ENCODE results near the gene DOK7.
"Not testable (repeated sequence)": the region's sequence is repeated elsewhere in the genome, so short reads cannot be mapped to it uniquely, and the experiment has no call there.

DOK7 gene

GRCh38 chr4:3502941-3503936 lies 40.1 kb downstream of the DOK7 start:
- Histone ChIP-seq H3K4me3 (ENCODE audit: low read depth, low read length) (no peak overlapping the region), H3K4me1 (ENCODE audit: control insufficient read depth, insufficient read depth, low read length) (no peaks in the 10 kb centered on the region), H3K36me3 (ENCODE audit: control insufficient read depth, insufficient read depth, low read length) (peaks cover 32% of the 10 kb centered on the region), H3K27ac (ENCODE audit: low read depth, low read length) (no peak overlapping the region), H3K27me3 (ENCODE audit: control insufficient read depth, insufficient read depth, low read length) (peaks cover 10% of the 10 kb centered on the region; the same call in 1 of the 2 replicates), H3K9me3 (ENCODE audit: control insufficient read depth, insufficient read depth, low read length) (no peaks in the 10 kb centered on the region), H3K9ac (ENCODE audit: low read depth, low read length) (no peak overlapping the region)

- no peaks in the 10 kb centered on the region for H3K9me3 ChIP-seq (ENCODE audit: control insufficient read depth, insufficient read depth, low read length)
- H3K4me3 ChIP-seq (ENCODE audit: low read depth, low read length): no peak overlapping the region
- no peak overlapping the region for H3K9ac ChIP-seq (ENCODE audit: low read depth, low read length)
- no peaks in the 10 kb centered on the region for H3K4me1 ChIP-seq (ENCODE audit: control insufficient read depth, insufficient read depth, low read length)
- H3K36me3 ChIP-seq (ENCODE audit: control insufficient read depth, insufficient read depth, low read length): peaks cover 47% of the 10 kb centered on the region
- peaks cover 5% of the 10 kb centered on the region; the same call in 1 of the 2 replicates for H3K27me3 ChIP-seq (ENCODE audit: control insufficient read depth, insufficient read depth, low read length)
- H3K27ac ChIP-seq (ENCODE audit: low read depth, low read length): no peak overlapping the region
Measured at GRCh38 chr4:3505231-3505630, 42.1 kb downstream of the DOK7 start.

GRCh38 chr4:3508542-3508941 lies 45.4 kb downstream of the DOK7 start:
- Histone ChIP-seq H3K27me3 (ENCODE audit: control insufficient read depth, insufficient read depth, low read length) (no peaks in the 10 kb centered on the region), H3K9ac (ENCODE audit: low read depth, low read length) (no peak overlapping the region), H3K4me1 (ENCODE audit: control insufficient read depth, insufficient read depth, low read length) (no peaks in the 10 kb centered on the region), H3K27ac (ENCODE audit: low read depth, low read length) (no peak overlapping the region), H3K4me3 (ENCODE audit: low read depth, low read length) (no peak overlapping the region), H3K36me3 (ENCODE audit: control insufficient read depth, insufficient read depth, low read length) (peaks cover 70% of the 10 kb centered on the region), H3K9me3 (ENCODE audit: control insufficient read depth, insufficient read depth, low read length) (no peaks in the 10 kb centered on the region)

- H3K36me3 ChIP-seq (ENCODE audit: control insufficient read depth, insufficient read depth, low read length): peaks cover 79% of the 10 kb centered on the region
- H3K9me3 ChIP-seq (ENCODE audit: control insufficient read depth, insufficient read depth, low read length): no peaks in the 10 kb centered on the region
- no peaks in the 10 kb centered on the region for H3K4me1 ChIP-seq (ENCODE audit: control insufficient read depth, insufficient read depth, low read length)
- no peak overlapping the region for H3K9ac ChIP-seq (ENCODE audit: low read depth, low read length)
- no peaks in the 10 kb centered on the region for H3K27me3 ChIP-seq (ENCODE audit: control insufficient read depth, insufficient read depth, low read length)
- H3K27ac ChIP-seq (ENCODE audit: low read depth, low read length): no peak overlapping the region
- no peak overlapping the region for H3K4me3 ChIP-seq (ENCODE audit: low read depth, low read length)
Measured at GRCh38 chr4:3510481-3510880, 47.4 kb downstream of the DOK7 start.

- Histone ChIP-seq H3K9ac (ENCODE audit: low read depth, low read length) (no peak overlapping the region), H3K4me3 (ENCODE audit: low read depth, low read length) (no peak overlapping the region), H3K27ac (ENCODE audit: low read depth, low read length) (no peak overlapping the region), H3K9me3 (ENCODE audit: control insufficient read depth, insufficient read depth, low read length) (no peaks in the 10 kb centered on the region), H3K36me3 (ENCODE audit: control insufficient read depth, insufficient read depth, low read length) (peaks cover 77% of the 10 kb centered on the region), H3K4me1 (ENCODE audit: control insufficient read depth, insufficient read depth, low read length) (no peaks in the 10 kb centered on the region), H3K27me3 (ENCODE audit: control insufficient read depth, insufficient read depth, low read length) (no peaks in the 10 kb centered on the region)
Measured at GRCh38 chr4:3511187-3511586, 48.1 kb downstream of the DOK7 start.

GRCh38 chr4:3511601-3512000 lies 48.5 kb downstream of the DOK7 start:
- peaks cover 80% of the 10 kb centered on the region for H3K36me3 ChIP-seq (ENCODE audit: control insufficient read depth, insufficient read depth, low read length)

GRCh38 chr4:3512279-3512678 lies 49.2 kb downstream of the DOK7 start:
- no peaks in the 10 kb centered on the region for H3K27me3 ChIP-seq (ENCODE audit: control insufficient read depth, insufficient read depth, low read length)
- H3K36me3 ChIP-seq (ENCODE audit: control insufficient read depth, insufficient read depth, low read length): peaks cover 80% of the 10 kb centered on the region
- H3K9me3 ChIP-seq (ENCODE audit: control insufficient read depth, insufficient read depth, low read length): no peaks in the 10 kb centered on the region
- H3K9ac ChIP-seq (ENCODE audit: low read depth, low read length): no peak overlapping the region
- H3K4me3 ChIP-seq (ENCODE audit: low read depth, low read length): no peak overlapping the region
- H3K4me1 ChIP-seq (ENCODE audit: control insufficient read depth, insufficient read depth, low read length): no peaks in the 10 kb centered on the region
- no peak overlapping the region for H3K27ac ChIP-seq (ENCODE audit: low read depth, low read length)

More at GRCh38 chr4:3511601-3512000, 48.5 kb downstream of the DOK7 start:
- H3K27ac ChIP-seq (ENCODE audit: low read depth, low read length); H3K4me3 ChIP-seq (ENCODE audit: low read depth, low read length); H3K27me3 ChIP-seq (ENCODE audit: control insufficient read depth, insufficient read depth, low read length); H3K4me1 ChIP-seq (ENCODE audit: control insufficient read depth, insufficient read depth, low read length); H3K9me3 ChIP-seq (ENCODE audit: control insufficient read depth, insufficient read depth, low read length); H3K9ac ChIP-seq (ENCODE audit: low read depth, low read length): not testable (repeated sequence)

GRCh38 chr4:3512719-3513118 lies 49.6 kb downstream of the DOK7 start:
- Histone ChIP-seq H3K4me1 (ENCODE audit: control insufficient read depth, insufficient read depth, low read length) (no peaks in the 10 kb centered on the region), H3K27me3 (ENCODE audit: control insufficient read depth, insufficient read depth, low read length) (no peaks in the 10 kb centered on the region), H3K9me3 (ENCODE audit: control insufficient read depth, insufficient read depth, low read length) (no peaks in the 10 kb centered on the region), H3K36me3 (ENCODE audit: control insufficient read depth, insufficient read depth, low read length) (peaks cover 80% of the 10 kb centered on the region), H3K4me3 (ENCODE audit: low read depth, low read length) (no peak overlapping the region), H3K27ac (ENCODE audit: low read depth, low read length) (no peak overlapping the region), H3K9ac (ENCODE audit: low read depth, low read length) (no peak overlapping the region)

- Histone ChIP-seq H3K9me3 (ENCODE audit: control insufficient read depth, insufficient read depth, low read length) (no peaks in the 10 kb centered on the region), H3K36me3 (ENCODE audit: control insufficient read depth, insufficient read depth, low read length) (peaks cover 82% of the 10 kb centered on the region), H3K4me1 (ENCODE audit: control insufficient read depth, insufficient read depth, low read length) (no peaks in the 10 kb centered on the region), H3K4me3 (ENCODE audit: low read depth, low read length) (no peak overlapping the region), H3K27ac (ENCODE audit: low read depth, low read length) (no peak overlapping the region), H3K27me3 (ENCODE audit: control insufficient read depth, insufficient read depth, low read length) (no peaks in the 10 kb centered on the region), H3K9ac (ENCODE audit: low read depth, low read length) (no peak overlapping the region)
Measured at GRCh38 chr4:3513807-3514206, 50.7 kb downstream of the DOK7 start.

GRCh38 chr4:3514221-3514780 lies 51.2 kb downstream of the DOK7 start:
- H3K36me3 ChIP-seq (ENCODE audit: control insufficient read depth, insufficient read depth, low read length): peaks cover 84% of the 10 kb centered on the region
- H3K9ac ChIP-seq (ENCODE audit: low read depth, low read length): no peak overlapping the region
- H3K27me3 ChIP-seq (ENCODE audit: control insufficient read depth, insufficient read depth, low read length): no peaks in the 10 kb centered on the region
- no peaks in the 10 kb centered on the region for H3K9me3 ChIP-seq (ENCODE audit: control insufficient read depth, insufficient read depth, low read length)
- no peak overlapping the region for H3K4me3 ChIP-seq (ENCODE audit: low read depth, low read length)
- no peaks in the 10 kb centered on the region for H3K4me1 ChIP-seq (ENCODE audit: control insufficient read depth, insufficient read depth, low read length)
- no peak overlapping the region for H3K27ac ChIP-seq (ENCODE audit: low read depth, low read length)

GRCh38 chr4:3514806-3515501 lies 51.8 kb downstream of the DOK7 start:
- H3K27me3 ChIP-seq (ENCODE audit: control insufficient read depth, insufficient read depth, low read length): no peaks in the 10 kb centered on the region
- H3K4me3 ChIP-seq (ENCODE audit: low read depth, low read length): no peak overlapping the region
- no peaks in the 10 kb centered on the region for H3K9me3 ChIP-seq (ENCODE audit: control insufficient read depth, insufficient read depth, low read length)
- H3K36me3 ChIP-seq (ENCODE audit: control insufficient read depth, insufficient read depth, low read length): peaks cover 87% of the 10 kb centered on the region
- H3K27ac ChIP-seq (ENCODE audit: low read depth, low read length): no peak overlapping the region
- H3K4me1 ChIP-seq (ENCODE audit: control insufficient read depth, insufficient read depth, low read length): no peaks in the 10 kb centered on the region
- no peak overlapping the region for H3K9ac ChIP-seq (ENCODE audit: low read depth, low read length)
